Head of caudate nucleus (tissue), 42 donors: ENCODE measurements around the gene CD68.
A peak's percentile ranks its signal among the peaks of the same experiment; 100 is the strongest.

Experiments
- DNase-seq, 42 donors: peaks; one replicate each; pipeline versions ENCODE4 v3.0.0 to v3.0.0-alpha.2; 2020 to 2021; ENCODE audit warnings: mixed read lengths in 7 of 42
- intact Hi-C: fragments of 100-400 bp; cut with DNase I; formaldehyde crosslinking; loops from one replicate; pipeline ENCODE4 v1.15.0; 2022

CD68 gene

GRCh38 chr17:7579001-7579833 lies at the start of gene CD68:
Gene CD68 (plus strand): TSS chr17:7579638. CDS start chr17:7579678, 40 bp downstream.
- DNase-seq = peak in 21 of 42 donors; percentile 24 to 84 (median 54)
- intact Hi-C loops = loop anchor here (10.0 kb wide), 1 partner anchor 224 kb away; the partner anchor contains the start of genes KCTD11 and TMEM95

GRCh38 chr17:7530023-7530900 lies 49.2 kb upstream of the CD68 start:
- intact Hi-C loops = no loop called here
- DNase-seq = no peak

- DNase-seq = no peak
- intact Hi-C loops = no loop called here
Observed at GRCh38 chr17:7538050-7538449, 41.4 kb upstream of the CD68 start.

- no peak for DNase-seq
- intact Hi-C loops = no loop called here
Observed at GRCh38 chr17:7538891-7539545, 40.4 kb upstream of the CD68 start.

GRCh38 chr17:7541074-7541621 lies 38.3 kb upstream of the CD68 start:
- intact Hi-C loops = no loop called here
- DNase-seq = no peak

GRCh38 chr17:7544911-7545310 lies 34.5 kb upstream of the CD68 start:
- DNase-seq = peak in 9 of 42 donors; percentile 21 to 55 (median 28)
- intact Hi-C loops = no loop called here

- intact Hi-C loops = no loop called here
- peak in 41 of 42 donors; percentile 18 to 83 (median 66) for DNase-seq
Observed at GRCh38 chr17:7548585-7549400, 30.6 kb upstream of the CD68 start, which contains the start of gene TNFSF12. Gene TNFSF12 (plus strand): TSS chr17:7549058. CDS start chr17:7549154, 96 bp downstream.

GRCh38 chr17:7549401-7550055 lies 29.9 kb upstream of the CD68 start:
- intact Hi-C loops = no loop called here
- DNase-seq = peak in 41 of 42 donors; percentile 36 to 90 (median 69)

- no peak for DNase-seq
- intact Hi-C loops = no loop called here
Observed at GRCh38 chr17:7550344-7550743, 29.1 kb upstream of the CD68 start.

GRCh38 chr17:7551396-7551795 lies 28.0 kb upstream of the CD68 start:
- intact Hi-C loops = no loop called here
- no peak for DNase-seq

GRCh38 chr17:7552621-7553051 lies 26.8 kb upstream of the CD68 start:
- intact Hi-C loops = no loop called here
- peak in 4 of 42 donors; percentile 6 to 31 (median 25) for DNase-seq

- intact Hi-C loops = no loop called here
- DNase-seq = no peak
Observed at GRCh38 chr17:7553356-7553755, 26.1 kb upstream of the CD68 start.

- intact Hi-C loops = no loop called here
- no peak for DNase-seq
Observed at GRCh38 chr17:7555320-7555948, 24.0 kb upstream of the CD68 start.

GRCh38 chr17:7556627-7557026 lies 22.8 kb upstream of the CD68 start:
- intact Hi-C loops = no loop called here
- DNase-seq = no peak

- intact Hi-C loops = no loop called here
- no peak for DNase-seq
Observed at GRCh38 chr17:7557147-7557764, 22.2 kb upstream of the CD68 start.

- peak in 40 of 42 donors; percentile 49 to 88 (median 74) for DNase-seq
- intact Hi-C loops = no loop called here
Observed at GRCh38 chr17:7557775-7558543, 21.5 kb upstream of the CD68 start.
